NOMO-1 treated with dmso at 0.1 percent for 144 hours (cell line): ENCODE measurements around the gene CHST3.

Experiments
- DNase-seq: peaks from one replicate; lab custom pipeline; 2025; ENCODE audit not compliant: unreplicated experiment; lab: John Stamatoyannopoulos, UW

CHST3 gene

GRCh38 chr10:72050873-72051272 is 86.7 kb downstream of the CHST3 start:
- no peak for DNase-seq

DNA sequence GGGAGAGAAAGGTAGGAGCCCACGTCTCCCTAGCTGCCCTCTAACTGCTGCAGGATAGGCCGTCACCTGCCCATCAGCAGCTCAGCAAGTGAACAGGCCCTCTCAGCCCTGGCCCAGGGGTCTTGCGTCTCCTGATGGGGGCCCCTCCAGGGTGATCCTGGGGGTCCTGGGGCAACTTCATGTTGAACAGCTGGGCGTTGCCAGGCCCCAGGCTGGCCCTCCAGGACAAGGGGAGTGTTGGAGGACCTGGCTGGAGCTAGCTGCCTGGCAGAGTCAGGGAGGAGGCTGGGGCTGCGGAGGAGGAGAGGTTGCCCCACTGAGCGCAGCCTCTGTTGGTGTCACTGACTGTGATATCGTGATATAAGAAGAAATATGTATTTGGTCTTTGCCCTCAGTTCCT is 89.5 kb downstream of the CHST3 start:
- no peak for DNase-seq

DNA sequence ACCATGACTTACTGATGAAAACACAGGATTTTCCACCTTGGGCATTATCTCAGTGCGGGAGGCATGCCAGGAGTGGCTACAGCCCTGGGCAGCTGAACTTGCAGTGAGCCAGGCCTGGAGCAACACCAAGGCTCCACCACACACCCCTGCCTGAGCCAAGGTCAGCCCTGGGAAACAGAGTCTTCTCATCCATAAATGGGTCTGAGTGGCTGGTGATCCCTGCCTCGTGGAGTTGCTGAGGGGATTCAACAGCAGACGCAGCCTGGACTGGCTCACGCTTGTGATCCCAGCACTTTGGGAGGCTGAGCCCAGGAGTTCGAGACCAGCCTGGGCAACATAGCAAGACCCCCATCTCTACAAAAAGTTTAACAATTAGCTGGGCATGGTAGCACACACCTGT is 91.9 kb downstream of the CHST3 start:
- DNase-seq, result no peak

DNA sequence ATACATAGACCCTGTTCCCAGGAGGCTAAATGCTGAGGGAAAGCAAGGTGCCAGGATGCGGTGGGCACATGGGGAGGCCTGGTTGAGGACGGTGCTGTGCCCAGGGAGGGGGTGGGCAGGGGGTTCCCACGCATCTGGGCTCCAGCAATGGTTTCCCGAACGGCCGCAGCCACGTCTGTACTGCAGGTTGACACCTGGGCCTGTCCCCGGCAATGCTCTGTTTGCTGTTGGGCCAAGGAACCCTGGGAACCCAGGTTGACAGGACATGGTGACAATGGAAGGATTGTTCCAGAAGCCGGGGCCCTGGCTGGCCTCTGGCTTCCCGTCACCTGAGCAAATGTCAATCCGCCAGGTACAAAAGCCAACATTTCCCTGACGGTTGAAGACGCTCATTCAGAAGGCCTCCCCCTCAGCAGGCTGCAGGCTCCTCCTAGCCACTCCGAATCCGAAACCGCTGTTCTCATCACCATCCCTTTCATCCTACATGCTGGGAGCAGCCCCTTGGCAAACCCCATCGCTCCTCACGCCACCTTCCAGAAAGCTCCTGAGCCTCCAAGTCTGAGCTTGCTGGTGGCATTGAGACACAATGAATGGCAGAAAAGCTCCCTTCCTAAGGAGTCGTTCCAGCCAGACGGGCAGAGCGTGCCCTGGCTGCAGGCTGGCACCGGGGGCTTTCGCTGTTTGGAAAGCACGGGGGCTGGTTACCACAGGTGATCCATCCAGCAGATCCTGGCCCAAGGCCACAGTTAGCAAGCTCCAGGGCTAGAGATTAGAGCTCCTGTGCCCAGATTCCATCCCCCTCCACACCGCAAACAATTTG is 92.9 kb downstream of the CHST3 start:
- no peak for DNase-seq

GRCh38 chr10:72058347-72058898 is 94.2 kb downstream of the CHST3 start:
- DNase-seq, result no peak

- DNase-seq, result no peak
These were observed 95.0 kb downstream of the CHST3 start for GRCh38 chr10:72058989-72059842.

DNA sequence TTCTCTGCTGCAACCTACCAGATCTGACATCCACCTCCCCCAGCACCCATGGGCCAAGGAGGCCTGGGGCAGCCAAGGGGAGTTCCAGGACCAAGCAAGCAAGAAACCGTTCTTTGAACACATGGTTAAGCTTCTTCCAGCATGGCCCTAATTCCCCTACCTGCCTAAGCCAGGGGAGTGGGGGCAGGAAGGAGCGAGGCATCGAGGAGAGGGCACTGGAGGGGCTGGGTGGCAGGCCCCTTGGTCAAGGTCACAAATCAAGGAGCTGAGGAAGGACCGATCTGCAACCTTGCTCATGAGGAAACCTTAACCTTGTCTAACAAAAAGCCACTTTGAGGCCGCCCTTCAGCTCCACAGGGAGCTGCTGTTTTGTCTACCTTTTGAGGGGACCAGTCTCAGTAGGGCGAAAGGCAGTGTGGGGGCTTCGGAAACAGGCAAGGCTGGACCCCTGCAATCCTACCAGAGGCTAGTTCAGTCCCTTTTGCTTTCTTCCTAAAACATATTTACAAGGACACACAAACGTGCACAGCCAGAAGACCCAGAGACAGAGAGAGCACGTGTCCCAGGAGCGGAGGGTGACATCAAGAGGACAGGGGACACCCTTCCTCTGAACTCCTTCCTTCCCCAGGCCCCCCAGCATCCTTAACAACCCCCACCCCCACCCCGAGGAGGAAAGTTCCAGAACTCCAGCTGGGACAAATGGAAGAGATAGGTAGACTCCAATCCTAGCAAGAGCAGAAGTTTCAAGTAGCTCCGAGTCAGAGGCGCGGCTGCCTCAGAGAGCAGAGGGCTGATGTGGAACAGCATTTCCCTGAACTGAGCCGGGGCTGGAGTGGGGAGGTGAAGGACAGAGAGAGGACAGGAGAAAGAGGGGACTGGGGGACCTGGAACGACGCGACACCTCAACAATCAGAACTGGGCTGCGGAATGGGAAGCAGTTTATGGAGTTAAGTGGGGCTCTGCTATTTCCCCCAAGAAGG is 95.9 kb downstream of the CHST3 start:
- no peak for DNase-seq

DNA sequence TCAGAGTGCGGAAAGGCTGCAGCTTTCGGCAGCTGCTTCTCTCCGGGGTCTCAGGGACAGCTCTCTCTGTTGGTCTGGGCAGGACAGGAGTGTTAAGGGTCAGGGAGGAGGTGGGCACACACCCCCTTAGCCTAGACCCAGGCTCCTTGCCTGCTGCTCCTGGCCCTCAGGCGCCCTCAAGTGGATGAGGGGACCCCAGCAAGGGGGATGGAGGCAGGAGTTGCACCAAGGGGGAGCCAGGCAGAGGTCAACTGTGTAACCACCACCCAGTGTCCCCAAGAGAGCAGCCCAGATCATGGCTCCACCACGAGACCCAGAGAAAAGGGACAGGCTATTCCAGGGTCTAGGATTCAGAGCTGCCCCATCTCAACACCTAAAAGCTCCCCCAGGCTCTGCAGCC is 97.3 kb downstream of the CHST3 start:
- no peak for DNase-seq

DNA sequence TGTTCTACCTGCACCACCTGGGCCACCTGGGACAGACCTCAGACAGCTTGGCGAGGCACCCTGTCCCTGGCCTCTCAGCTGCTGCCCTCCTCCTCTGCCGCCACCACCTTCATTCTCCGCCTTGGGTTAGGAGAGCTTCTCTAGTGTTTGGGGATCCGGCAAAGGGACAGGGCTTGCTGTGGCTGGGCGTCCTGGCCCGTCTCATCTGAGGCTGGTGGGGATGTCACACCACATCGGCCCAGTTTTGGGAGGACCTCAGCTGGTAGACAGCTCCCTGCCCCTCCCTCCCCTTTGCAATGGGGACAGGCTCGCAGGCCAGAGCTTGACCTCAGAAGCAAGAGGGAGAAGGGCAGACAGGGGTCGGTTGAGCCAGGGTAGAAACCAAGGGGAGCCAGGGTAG is 97.7 kb downstream of the CHST3 start:
- no peak for DNase-seq

GRCh38 chr10:72062382-72062781 is 98.2 kb downstream of the CHST3 start:
- DNase-seq, result no peak
